ENCODE data around the gene GPALPP1. TPM values are rescaled to one million over a fixed set of nuclear protein-coding genes. Genes with fewer than 3 reads are reported as not detected.
"Not testable (repeated sequence)": the region's sequence is repeated elsewhere in the genome, so short reads cannot be mapped to it uniquely, and the experiment has no call there.

Gene GPALPP1, protein sequence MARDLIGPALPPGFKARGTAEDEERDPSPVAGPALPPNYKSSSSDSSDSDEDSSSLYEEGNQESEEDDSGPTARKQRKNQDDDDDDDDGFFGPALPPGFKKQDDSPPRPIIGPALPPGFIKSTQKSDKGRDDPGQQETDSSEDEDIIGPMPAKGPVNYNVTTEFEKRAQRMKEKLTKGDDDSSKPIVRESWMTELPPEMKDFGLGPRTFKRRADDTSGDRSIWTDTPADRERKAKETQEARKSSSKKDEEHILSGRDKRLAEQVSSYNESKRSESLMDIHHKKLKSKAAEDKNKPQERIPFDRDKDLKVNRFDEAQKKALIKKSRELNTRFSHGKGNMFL
- total RNA-seq = 23.6 TPM
- long read RNA-seq, partial matches to known transcripts = 6 of 16 reads
- long read RNA-seq, other reads (novel, unspliced or antisense) = 8 of 16 reads

DNA sequence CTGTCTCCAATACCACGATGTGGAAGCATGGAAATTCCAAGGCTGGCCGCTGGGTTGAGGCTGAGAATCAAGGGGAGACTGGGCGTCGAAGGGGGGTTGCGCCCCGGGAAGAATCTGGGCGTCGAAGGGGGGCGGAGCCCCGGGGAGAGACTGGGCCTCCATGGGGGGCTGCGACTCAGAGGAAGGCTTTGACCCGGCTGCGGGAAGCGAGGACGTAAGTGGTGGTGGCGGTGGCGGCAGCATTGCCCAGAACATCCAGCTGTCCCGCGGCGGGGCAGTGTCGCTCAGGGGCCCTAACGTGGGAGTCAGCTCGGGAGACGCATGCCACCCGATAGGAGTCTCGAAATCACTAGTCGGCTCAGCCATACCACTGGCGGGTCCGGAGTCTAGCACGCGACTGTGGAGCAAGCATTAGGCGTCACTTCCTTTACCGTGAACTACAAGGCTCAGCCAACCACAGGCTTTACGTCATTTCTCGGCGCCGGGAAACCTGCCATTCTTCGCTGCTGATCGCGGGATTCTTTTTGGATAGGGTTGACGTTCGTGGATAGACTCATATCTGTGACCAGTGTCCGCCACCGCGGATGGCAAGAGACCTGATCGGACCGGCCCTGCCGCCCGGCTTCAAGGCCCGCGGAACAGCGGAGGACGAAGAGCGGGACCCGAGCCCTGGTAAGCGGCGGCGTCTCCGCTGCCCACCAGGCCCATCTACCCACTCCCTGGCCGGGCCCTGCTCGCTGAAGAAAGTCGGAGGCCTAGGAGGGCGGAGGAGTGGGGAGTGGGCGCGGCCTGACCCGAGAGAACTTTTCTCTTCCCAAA is at the start of gene GPALPP1, which contains the start of gene NUFIP1:
TSS of gene GPALPP1 (plus strand) at position 468 of the 819 bp plus-strand sequence. CDS start at position 585, 117 bp downstream.
TSS of gene NUFIP1 (minus strand) at position 401 of the 819 bp plus-strand sequence. CDS start at position 366, 35 bp downstream.
- TF ChIP-seq CTCF (IDR thresholded peaks at IDR 0.05) = no peak
- ATAC-seq = peak; percentile 98 to 99
- DNase-seq = peak; percentile 95
- intact Hi-C loops (cut with DNase I) = no loop called here
- Histone ChIP-seq H3K27me3 (ENCODE audit: low read depth) (no peaks in the 10 kb centered on the region), H3K36me3 (peaks cover 16% of the 10 kb centered on the region), H3K9me3 (no peaks in the 10 kb centered on the region), H3K4me3 (peak within 1 kb of the TSS; percentile 86), H3K27ac (peak within 1 kb of the TSS; percentile 88), H3K4me1 (peaks cover 31% of the 10 kb centered on the region)

DNA sequence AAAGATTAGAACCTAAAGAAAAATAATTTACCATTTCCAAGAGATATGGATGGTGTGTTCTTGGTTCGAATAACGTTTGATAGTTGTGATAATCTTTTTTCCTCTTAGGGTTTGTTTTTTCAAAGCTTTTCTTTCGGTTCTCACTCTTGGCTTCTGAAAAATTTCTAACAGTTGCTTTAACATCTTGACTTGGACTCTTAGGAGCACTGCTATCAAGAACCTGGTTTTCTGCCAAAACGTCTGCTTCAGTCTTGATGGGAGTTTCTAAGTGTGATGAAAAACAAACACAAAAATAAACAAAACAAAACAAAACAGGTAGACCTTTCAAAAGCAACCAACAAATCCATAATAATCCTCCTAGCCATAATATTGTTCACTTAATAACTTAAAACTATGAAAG is 45.9 kb upstream of the GPALPP1 start:
- peak in 1 of 2 donors; percentile 54 for ATAC-seq
- intact Hi-C loops (cut with DNase I); H3K27ac ChIP-seq: not testable (repeated sequence)

GRCh38 chr13:44951184-44951583 is 38.2 kb upstream of the GPALPP1 start:
- no peaks in the 10 kb centered on the region for H3K9me3 ChIP-seq
- DNase-seq (no peak), ATAC-seq (no peak)
- no peaks in the 10 kb centered on the region for H3K4me1 ChIP-seq
- TF ChIP-seq CTCF (IDR thresholded peaks at IDR 0.05) = no peak
- intact Hi-C loops (cut with DNase I) = no loop called here
- H3K4me3 ChIP-seq = no peak overlapping the region
- H3K27me3 ChIP-seq (ENCODE audit: low read depth) = no peaks in the 10 kb centered on the region
- H3K36me3 ChIP-seq = no peaks in the 10 kb centered on the region
- no peak overlapping the region for H3K27ac ChIP-seq

More for the DNA sequence above, 45.9 kb upstream of the GPALPP1 start:
- not testable (repeated sequence) for H3K27me3 ChIP-seq (ENCODE audit: low read depth); H3K9me3 ChIP-seq; DNase-seq; H3K4me3 ChIP-seq; H3K4me1 ChIP-seq
- peaks cover 14% of the 10 kb centered on the region for H3K36me3 ChIP-seq

- DNase-seq = no peak
- no peaks in the 10 kb centered on the region for H3K9me3 ChIP-seq
- H3K4me1 ChIP-seq = no peaks in the 10 kb centered on the region
- H3K27ac ChIP-seq = no peak overlapping the region
- intact Hi-C loops (cut with DNase I) = no loop called here
- no peaks in the 10 kb centered on the region for H3K27me3 ChIP-seq (ENCODE audit: low read depth)
- H3K4me3 ChIP-seq = no peak overlapping the region
- ATAC-seq = no peak
- TF ChIP-seq CTCF (IDR thresholded peaks at IDR 0.05) = no peak
- peaks cover under 1% of the 10 kb centered on the region for H3K36me3 ChIP-seq
Measured at GRCh38 chr13:44952671-44953070, 36.7 kb upstream of the GPALPP1 start.

DNA sequence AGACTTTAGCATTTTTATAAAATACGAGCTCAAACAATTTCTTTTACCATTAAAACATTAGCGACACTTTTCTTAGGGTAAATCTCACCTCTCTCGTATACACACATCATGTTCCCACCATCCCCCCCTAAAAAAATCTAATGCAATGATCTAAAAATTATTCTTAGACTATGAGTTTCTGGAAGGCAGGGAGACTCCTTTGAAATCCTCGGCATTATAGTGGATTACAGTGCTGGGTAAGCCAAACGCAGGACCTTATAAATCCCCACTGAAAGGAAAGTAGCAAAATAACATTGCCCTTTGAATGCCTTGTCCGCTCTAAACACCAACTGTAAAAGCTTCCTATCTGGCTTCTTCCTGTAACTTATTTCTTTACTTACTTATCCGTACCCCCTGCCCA is 35.1 kb upstream of the GPALPP1 start:
- Histone ChIP-seq H3K27me3 (ENCODE audit: low read depth) (no peaks in the 10 kb centered on the region), H3K4me3 (no peak overlapping the region), H3K27ac (no peak overlapping the region), H3K36me3 (peaks cover 16% of the 10 kb centered on the region), H3K4me1 (no peaks in the 10 kb centered on the region), H3K9me3 (no peaks in the 10 kb centered on the region)
- ATAC-seq (no peak), DNase-seq (no peak)
- no peak for TF ChIP-seq CTCF (IDR thresholded peaks at IDR 0.05)
- intact Hi-C loops (cut with DNase I) = no loop called here
